RWPE2 (cell line): ENCODE measurements around the gene IGSF3.

Experiments used
- ATAC-seq: fragments of 200-7000 bp; cut with Tn5 transposase; 3 replicates; pipeline ENCODE4 v1.9.1; 2021; ENCODE audit warnings: low read depth
- DNase-seq: peaks from one replicate; pipeline ENCODE4 v3.0.0-alpha.2; 2020; ENCODE audit warnings: low spot score
- H3K27ac ChIP-seq: fragments of 450-650 bp; 2 replicates; pipeline ENCODE4 v1.5.1; 2017; ENCODE audit warnings: mild to moderate bottlenecking; ENCODE audit not compliant: poor library complexity, severe bottlenecking
- H3K27me3 ChIP-seq: fragments of 250-450 bp; sonication (Bioruptor Pico); 2 replicates; pipeline ENCODE4 v1.5.1; 2021; ENCODE audit warnings: mild to moderate bottlenecking, moderate library complexity; ENCODE audit not compliant: insufficient read depth, poor library complexity, severe bottlenecking
- H3K36me3 ChIP-seq: fragments of 250-450 bp; sonication (Bioruptor Pico); 2 replicates; pipeline ENCODE4 v1.5.1; 2020; ENCODE audit warnings: low read depth, mild to moderate bottlenecking, moderate library complexity
- H3K4me1 ChIP-seq: fragments of 250-450 bp; sonication (Bioruptor Pico); 2 replicates; pipeline ENCODE4 v1.5.1; 2021; ENCODE audit warnings: mild to moderate bottlenecking, moderate library complexity; ENCODE audit not compliant: insufficient read depth, poor library complexity, severe bottlenecking
- H3K4me3 ChIP-seq: fragments of 250-450 bp; sonication (Bioruptor Pico); 2 replicates; pipeline ENCODE4 v1.5.1; 2021; ENCODE audit warnings: mild to moderate bottlenecking, moderate library complexity; ENCODE audit not compliant: severe bottlenecking
- H3K9me3 ChIP-seq: fragments of 250-450 bp; sonication (Bioruptor Pico); 2 replicates; pipeline ENCODE4 v1.5.1; 2021; ENCODE audit warnings: mild to moderate bottlenecking, moderate library complexity; ENCODE audit not compliant: severe bottlenecking
- TF ChIP-seq, protein P1 (sequence below): fragments of 450-650 bp; IDR thresholded peaks from one replicate; pipeline ENCODE4 v1.5.1; 2017; ENCODE audit warnings: mild to moderate bottlenecking, moderate library complexity; ENCODE audit not compliant: poor library complexity, severe bottlenecking

Gene IGSF3

DNA sequence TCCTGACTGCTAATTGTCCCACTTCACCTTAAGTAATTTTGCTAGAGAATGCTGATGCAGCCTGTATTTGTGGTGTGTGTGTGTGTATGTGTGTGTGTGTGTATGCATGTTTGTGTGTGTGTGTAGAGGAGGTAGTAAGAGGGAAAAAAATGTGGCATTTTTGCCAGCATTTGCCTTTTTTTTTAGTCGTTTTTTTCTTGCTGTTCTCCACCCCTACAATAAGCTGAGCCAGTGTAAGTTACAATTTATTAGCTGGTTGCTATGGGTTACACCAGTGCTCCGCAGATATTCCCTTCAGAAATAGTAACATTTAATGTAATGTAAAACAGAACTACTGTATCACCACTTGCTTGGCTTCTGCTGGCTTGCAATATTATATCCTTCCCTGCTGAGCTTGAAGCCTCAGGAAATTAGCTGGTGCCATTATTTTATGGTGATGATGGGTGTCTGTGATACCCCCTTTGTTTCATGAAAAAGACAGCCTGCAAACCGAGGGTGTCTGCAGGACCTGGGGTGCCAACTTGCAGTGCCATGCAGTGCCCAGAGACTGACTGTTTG, 23.4 kb upstream of the IGSF3 start:
- Histone ChIP-seq H3K9me3 (no peaks in the 10 kb centered on the region), H3K4me1 (peaks cover 15% of the 10 kb centered on the region), H3K36me3 (no peaks in the 10 kb centered on the region), H3K27me3 (no peaks in the 10 kb centered on the region), H3K27ac (no peak overlapping the region), H3K4me3 (no peak overlapping the region)
- no peak for ATAC-seq
- TF ChIP-seq, protein P1, sequence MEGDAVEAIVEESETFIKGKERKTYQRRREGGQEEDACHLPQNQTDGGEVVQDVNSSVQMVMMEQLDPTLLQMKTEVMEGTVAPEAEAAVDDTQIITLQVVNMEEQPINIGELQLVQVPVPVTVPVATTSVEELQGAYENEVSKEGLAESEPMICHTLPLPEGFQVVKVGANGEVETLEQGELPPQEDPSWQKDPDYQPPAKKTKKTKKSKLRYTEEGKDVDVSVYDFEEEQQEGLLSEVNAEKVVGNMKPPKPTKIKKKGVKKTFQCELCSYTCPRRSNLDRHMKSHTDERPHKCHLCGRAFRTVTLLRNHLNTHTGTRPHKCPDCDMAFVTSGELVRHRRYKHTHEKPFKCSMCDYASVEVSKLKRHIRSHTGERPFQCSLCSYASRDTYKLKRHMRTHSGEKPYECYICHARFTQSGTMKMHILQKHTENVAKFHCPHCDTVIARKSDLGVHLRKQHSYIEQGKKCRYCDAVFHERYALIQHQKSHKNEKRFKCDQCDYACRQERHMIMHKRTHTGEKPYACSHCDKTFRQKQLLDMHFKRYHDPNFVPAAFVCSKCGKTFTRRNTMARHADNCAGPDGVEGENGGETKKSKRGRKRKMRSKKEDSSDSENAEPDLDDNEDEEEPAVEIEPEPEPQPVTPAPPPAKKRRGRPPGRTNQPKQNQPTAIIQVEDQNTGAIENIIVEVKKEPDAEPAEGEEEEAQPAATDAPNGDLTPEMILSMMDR: no peak
- no peak for DNase-seq

DNA sequence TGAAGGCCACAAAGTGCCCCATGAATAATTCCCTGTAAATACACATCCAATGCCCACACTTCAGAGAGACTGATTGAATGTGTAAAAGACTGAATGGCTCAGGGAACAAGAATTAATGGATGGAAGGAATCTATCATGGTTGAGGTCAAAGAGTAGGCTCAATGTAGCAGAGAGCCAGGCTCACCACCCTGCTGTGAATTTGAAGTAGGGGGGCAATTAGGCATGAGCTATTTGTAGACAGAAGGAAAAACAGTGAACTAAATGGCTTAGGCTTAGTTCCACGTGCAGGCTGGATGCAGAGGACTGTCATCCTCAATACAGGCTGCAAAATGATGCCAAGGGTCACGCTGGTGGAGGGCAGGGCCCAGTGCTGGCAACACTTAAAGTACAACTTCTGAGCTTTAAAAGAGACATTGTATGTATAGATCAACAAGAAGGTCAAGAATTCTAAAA, 22.9 kb upstream of the IGSF3 start:
- H3K9me3 ChIP-seq: no peaks in the 10 kb centered on the region
- no peaks in the 10 kb centered on the region for H3K27me3 ChIP-seq
- H3K36me3 ChIP-seq: no peaks in the 10 kb centered on the region
- TF ChIP-seq, protein P1: no peak
- H3K4me3 ChIP-seq: no peak overlapping the region
- DNase-seq (no peak), ATAC-seq (no peak)
- no peak overlapping the region for H3K27ac ChIP-seq
- H3K4me1 ChIP-seq: peaks cover 13% of the 10 kb centered on the region

DNA sequence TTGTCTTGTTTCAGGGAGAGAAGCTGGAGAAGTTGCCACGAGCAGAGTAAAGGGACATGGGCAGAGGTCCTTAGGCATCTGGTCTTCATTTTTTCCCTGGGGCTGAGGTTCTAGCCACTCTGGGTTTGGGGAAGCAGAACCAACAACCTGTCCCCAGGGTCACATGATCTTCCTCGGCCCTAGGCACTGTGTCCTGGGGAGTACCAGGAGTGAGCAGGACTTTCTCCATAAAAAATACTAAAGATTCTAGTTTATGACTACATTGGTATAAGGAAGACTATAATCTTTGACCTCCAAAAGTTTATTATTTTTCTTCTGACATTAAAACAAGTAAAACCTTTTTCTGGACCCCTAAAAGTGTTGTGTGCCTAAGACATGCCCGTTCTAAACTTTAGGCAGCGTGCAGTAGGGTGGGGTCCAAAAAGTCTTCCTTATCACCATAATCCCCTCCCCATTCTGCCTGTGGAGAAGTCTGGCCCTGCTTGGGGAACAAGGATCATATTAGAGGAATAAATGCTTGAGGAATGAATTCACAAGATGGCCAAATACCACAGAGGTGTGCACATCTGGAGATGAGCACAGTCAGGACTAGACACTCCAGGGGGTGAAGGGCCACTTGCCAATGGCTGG, 19.3 kb upstream of the IGSF3 start:
- no peak for ATAC-seq
- peak overlapping the region; percentile 8 for H3K27ac ChIP-seq
- no peak overlapping the region for H3K4me3 ChIP-seq
- no peaks in the 10 kb centered on the region for H3K9me3 ChIP-seq
- no peaks in the 10 kb centered on the region for H3K27me3 ChIP-seq
- DNase-seq: no peak
- H3K4me1 ChIP-seq: peaks cover 3% of the 10 kb centered on the region
- no peaks in the 10 kb centered on the region for H3K36me3 ChIP-seq
- TF ChIP-seq, protein P1: no peak

DNA sequence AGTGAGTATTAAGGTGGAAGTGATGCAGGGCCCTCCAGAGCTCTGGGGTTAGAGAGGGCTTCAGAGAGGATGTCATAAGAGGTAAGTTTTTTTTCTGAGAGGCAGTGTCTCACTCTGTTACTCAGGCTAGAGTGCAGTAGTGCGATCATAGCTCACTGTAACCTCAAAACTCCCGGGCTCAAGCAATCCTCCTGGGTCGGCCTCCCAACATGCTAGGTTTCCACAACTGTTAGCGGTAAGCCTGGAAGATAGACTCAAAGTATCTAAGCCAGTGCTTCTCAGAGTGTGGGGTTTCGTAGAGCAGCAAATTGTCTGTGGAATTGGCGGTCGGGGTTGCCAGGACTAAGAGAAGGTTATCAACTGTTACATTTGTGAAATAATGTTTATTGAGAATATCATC, 18.6 kb upstream of the IGSF3 start:
- H3K9me3 ChIP-seq: no peaks in the 10 kb centered on the region
- no peak for ATAC-seq
- no peak overlapping the region for H3K27ac ChIP-seq
- DNase-seq: no peak
- TF ChIP-seq, protein P1: no peak
- H3K36me3 ChIP-seq: no peaks in the 10 kb centered on the region
- H3K4me3 ChIP-seq: no peak overlapping the region
- peaks cover 6% of the 10 kb centered on the region for H3K4me1 ChIP-seq
- H3K27me3 ChIP-seq: no peaks in the 10 kb centered on the region

DNA sequence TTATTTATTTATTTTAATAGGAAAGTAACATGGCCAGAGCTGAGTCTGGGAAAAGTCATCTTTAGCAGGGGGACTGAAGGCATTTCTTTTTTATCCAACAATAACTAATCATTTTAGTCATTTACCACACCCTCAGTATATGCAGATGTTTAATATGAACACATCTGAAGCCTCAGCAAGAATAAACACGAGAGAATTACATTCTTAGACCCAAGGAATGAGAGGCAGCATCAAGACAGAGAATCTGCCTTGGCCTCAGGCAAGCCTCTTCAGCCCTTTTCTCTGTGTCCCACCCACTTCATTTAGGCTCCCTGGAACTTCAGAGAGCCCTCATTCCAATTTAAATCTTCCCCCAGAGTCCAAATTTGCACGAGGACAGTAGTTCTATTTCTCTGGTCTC, 17.0 kb upstream of the IGSF3 start:
- no peak overlapping the region for H3K4me3 ChIP-seq
- no peaks in the 10 kb centered on the region for H3K36me3 ChIP-seq
- TF ChIP-seq, protein P1: no peak
- peaks cover 9% of the 10 kb centered on the region for H3K4me1 ChIP-seq
- H3K9me3 ChIP-seq: no peaks in the 10 kb centered on the region
- DNase-seq: no peak
- H3K27ac ChIP-seq: no peak overlapping the region
- ATAC-seq: no peak
- no peaks in the 10 kb centered on the region for H3K27me3 ChIP-seq
